ENCODE data around the gene RRP12.

DNA sequence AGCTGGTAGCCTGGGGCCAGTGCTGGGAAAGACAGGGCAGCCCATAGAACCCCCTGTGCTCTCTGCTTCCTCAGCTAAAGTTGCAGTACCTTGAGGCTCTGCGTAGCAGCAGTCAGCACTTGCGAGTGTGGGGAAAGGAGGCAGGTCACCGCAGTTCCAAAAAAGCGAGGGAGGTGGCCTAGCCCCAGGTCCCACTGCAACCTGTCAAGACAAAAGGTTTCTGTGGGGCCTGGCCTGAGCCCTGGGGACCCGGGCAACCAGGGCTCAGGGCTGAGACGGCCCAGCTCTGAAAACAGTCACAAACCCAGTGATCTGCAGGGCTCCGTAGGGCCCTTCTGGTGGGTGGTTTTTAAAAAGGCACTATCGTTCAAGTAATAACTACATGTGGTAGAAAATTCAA lies 19.5 kb downstream of the RRP12 start:
- TF ChIP-seq YY1 (IDR thresholded peaks at IDR 0.05; ENCODE audit: insufficient read depth, insufficient read length) = no peak
- TF ChIP-seq ZNF274 (IDR thresholded peaks at IDR 0.05; ENCODE audit: low read depth, low read length) = no peak

Measured in NT2/D1 (cell line).